Body of pancreas (tissue), 4 donors: ENCODE measurements around the gene PLEKHF1. TPM values are rescaled to one million over a fixed set of nuclear protein-coding genes. Genes with fewer than 3 reads are reported as not detected.
"Not testable (repeated sequence)": the region's sequence is repeated elsewhere in the genome, so short reads cannot be mapped to it uniquely, and the experiment has no call there.

Experiments used
- ATAC-seq: fragments of 150-250 bp; one replicate; pipeline ENCODE4 v1.9.1; 2016
- DNase-seq, 4 donors: peaks; one replicate each; pipeline ENCODE4 v3.0.0-alpha.2; 2019
- H3K27ac ChIP-seq, 4 donors: fragments of 200-600 bp; sonication (generic); 1 replicate in 3 of 4; 2 replicates in 1 of 4; pipeline versions ENCODE4 v1.5.1 to v1.6.1; 2016 to 2019; ENCODE audit warnings: mild to moderate bottlenecking in 1 of 4, mixed read lengths in 1 of 4, moderate library complexity in 1 of 4
- H3K27me3 ChIP-seq, 2 donors: fragments of 200-600 bp; sonication (generic); one replicate each; pipeline ENCODE4 v1.6.0; 2016; ENCODE audit warnings: mild to moderate bottlenecking in 1 of 2
- H3K36me3 ChIP-seq, 2 donors: fragments of 200-600 bp; sonication (generic); replicated peaks in 1 of 2; 2 replicates each; pipeline ENCODE4 v1.5.1; 2016; ENCODE audit warnings: low read depth in 2 of 2; ENCODE audit not compliant: insufficient read depth in 1 of 2
- H3K4me1 ChIP-seq: fragments of 200-600 bp; sonication (generic); one replicate; pipeline ENCODE4 v1.6.0; 2016
- H3K4me3 ChIP-seq, 2 donors: fragments of 200-600 bp; sonication (generic); 1 replicate in 1 of 2; 2 replicates in 1 of 2; pipeline ENCODE4 v1.5.1; 2016 to 2019
- H3K9me3 ChIP-seq, 3 donors: fragments of 200-600 bp; sonication (generic); 1 replicate in 2 of 3; 2 replicates in 1 of 3; pipeline ENCODE4 v1.5.1; 2016
- CTCF ChIP-seq, 7 experiments: fragments of 450-650 bp in 4 of 7; fragments of 200-600 bp in 3 of 7; sonication (generic) in 3 of 7; IDR thresholded peaks; one replicate each; pipeline ENCODE4 v1.5.1; 2016 to 2019; ENCODE audit warnings: antibody characterized with exemption in 7 of 7
- POLR2A ChIP-seq, 3 donors: fragments of 450-650 bp; IDR thresholded peaks; one replicate each; pipeline ENCODE4 v1.6.1; 2016; ENCODE audit warnings: antibody characterized with exemption in 3 of 3, mild to moderate bottlenecking in 2 of 3
- WGBS, 2 donors: methylation state at CpG; one replicate each; pipeline ENCODE4 v1.1.5; 2017; 5-methylcytosine and 5-hydroxymethylcytosine counted together
- intact Hi-C: fragments of 100-400 bp; cut with DNase I; formaldehyde crosslinking; loops from one replicate; pipeline ENCODE4 v1.15.1; 2023
- total RNA-seq, 2 donors: library from RNA; depleted of rRNA; stranded (reverse); fragments of >200 nt; gene quantifications; one replicate each; pipeline ENCODE4 v1.1.0, GENCODE V29; 2016

The PLEKHF1 gene
- total RNA-seq, 2 donors from 2014 or later: 13.5 to 16.5 TPM

GRCh38 chr19:29667901-29668341 lies 2.7 kb downstream of the PLEKHF1 start:
- Histone ChIP-seq H3K4me1 (peaks cover 87% of the 10 kb centered on the region), H3K27ac (peak overlapping the region in 3 of 4 donors; percentile 15 to 27 (median 21)), H3K4me3 (no peak overlapping the region), H3K27me3 (no peaks in the 10 kb centered on the region), H3K9me3 (no peaks in the 10 kb centered on the region), H3K36me3 (no peaks in the 10 kb centered on the region)
- TF ChIP-seq POLR2A (IDR thresholded peaks at IDR 0.05) (no peak), CTCF (IDR thresholded peaks at IDR 0.05) (no peak)
- ATAC-seq (no peak), DNase-seq (no peak)
- intact Hi-C loops: loop anchor here (10.0 kb wide), 2 partner anchors 53 to 453 kb away; partner anchors contain the start of gene UQCRFS1
- 61 to 67% methylated on average over 7 of the region's 7 CpGs for WGBS, 2 donors

- no peak for ATAC-seq
- H3K4me3 ChIP-seq: no peak overlapping the region
- H3K36me3 ChIP-seq: no peaks in the 10 kb centered on the region
- no peak overlapping the region for H3K27ac ChIP-seq
- H3K4me1 ChIP-seq: peaks cover 77% of the 10 kb centered on the region
- TF ChIP-seq POLR2A (IDR thresholded peaks at IDR 0.05): no peak
- no peak for TF ChIP-seq CTCF (IDR thresholded peaks at IDR 0.05)
- intact Hi-C loops: loop anchor here (10.0 kb wide), 2 partner anchors 54 to 454 kb away; partner anchors contain the start of gene UQCRFS1
- H3K9me3 ChIP-seq: no peaks in the 10 kb centered on the region
- 72 to 89% methylated on average over 7 to 12 of the region's 13 CpGs for WGBS, 2 donors
- no peaks in the 10 kb centered on the region for H3K27me3 ChIP-seq
- no peak for DNase-seq
Measured at GRCh38 chr19:29668746-29669609, 3.7 kb downstream of the PLEKHF1 start.

GRCh38 chr19:29670255-29670654 lies 5.0 kb downstream of the PLEKHF1 start:
- no peaks in the 10 kb centered on the region for H3K36me3 ChIP-seq
- intact Hi-C loops: no loop called here
- WGBS, 2 donors: 89 to 90% methylated on average over 5 of the region's 5 CpGs
- H3K4me1 ChIP-seq: peaks cover 66% of the 10 kb centered on the region
- H3K27ac ChIP-seq: no peak overlapping the region
- no peaks in the 10 kb centered on the region for H3K9me3 ChIP-seq
- ATAC-seq: no peak
- TF ChIP-seq POLR2A (IDR thresholded peaks at IDR 0.05) (no peak), CTCF (IDR thresholded peaks at IDR 0.05) (no peak)
- no peaks in the 10 kb centered on the region for H3K27me3 ChIP-seq
- H3K4me3 ChIP-seq: no peak overlapping the region
- DNase-seq: no peak

GRCh38 chr19:29671026-29671392 lies 5.7 kb downstream of the PLEKHF1 start:
- intact Hi-C loops, DNase-seq, H3K27me3 ChIP-seq, H3K4me3 ChIP-seq, ATAC-seq, H3K36me3 ChIP-seq, H3K9me3 ChIP-seq: not testable (repeated sequence)
- 47 to 53% methylated on average over 6 of the region's 6 CpGs for WGBS, 2 donors
- Histone ChIP-seq H3K27ac (peak overlapping the region in 3 of 4 donors; percentile 57 to 64 (median 64)), H3K4me1 (peaks cover 59% of the 10 kb centered on the region)

GRCh38 chr19:29671393-29672160 lies 6.3 kb downstream of the PLEKHF1 start:
- Histone ChIP-seq H3K4me1 (peaks cover 56% of the 10 kb centered on the region), H3K27ac (peak overlapping the region in 3 of 4 donors; percentile 57 to 64 (median 64)), H3K27me3 (no peaks in the 10 kb centered on the region), H3K9me3 (no peaks in the 10 kb centered on the region), H3K36me3 (no peaks in the 10 kb centered on the region), H3K4me3 (no peak overlapping the region)
- no peak for TF ChIP-seq POLR2A (IDR thresholded peaks at IDR 0.05)
- peak in 2 of 7 experiments; percentile 11 for TF ChIP-seq CTCF (IDR thresholded peaks at IDR 0.05)
- ATAC-seq (peak; percentile 72), DNase-seq (peak; percentile 37 to 69 (median 49))
- 32 to 36% methylated on average over 9 to 12 of the region's 12 CpGs for WGBS, 2 donors
- intact Hi-C loops: no loop called here
